Fibroblast of lung (primary cell): ENCODE data around the gene TPGS1.

Experiments used
- CTCF ChIP-seq, 2 donors: IDR thresholded peaks in 1 of 2; conservative IDR thresholded peaks in 1 of 2; 1 replicate in 1 of 2; 2 replicates in 1 of 2; pipeline ENCODE4 v1.5.1; 2011 to 2012; ENCODE audit warnings: low read length in 2 of 2, control low read depth in 1 of 2, inconsistent platforms in 1 of 2, low read depth in 1 of 2, mild to moderate bottlenecking in 1 of 2
- EZH2 ChIP-seq: IDR thresholded peaks from 2 replicates; pipeline ENCODE4 v1.5.1; 2012; ENCODE audit warnings: low read length, control low read depth, mild to moderate bottlenecking; ENCODE audit errors: missing control alignments

- TF ChIP-seq CTCF (conservative IDR thresholded peaks at IDR 0.05 in 1 of 2, IDR thresholded peaks at IDR 0.05 in 1 of 2; ENCODE audit: low read depth in 1 of 2, low read length in 2 of 2): no peak
- no peak for TF ChIP-seq EZH2
These were observed 60.1 kb downstream of the TPGS1 start for GRCh38 chr19:567296-567900.
